Measurements from ENCODE around the gene NR4A1. TPM values are rescaled to one million over a fixed set of nuclear protein-coding genes. Genes with fewer than 3 reads are reported as not detected.

The NR4A1 gene
- polyA plus RNA-seq, 1 donor from 2014 or later: 3.4 TPM

- Histone ChIP-seq H3K79me2 (replicated peaks; ENCODE audit: insufficient read depth, low read length) (no peaks in the 10 kb centered on the region), H3K27me3 (ENCODE audit: insufficient read depth, low read depth, low read length) (no peaks in the 10 kb centered on the region), H3K4me2 (ENCODE audit: low read length) (no peak overlapping the region), H3K27ac (ENCODE audit: low read length) (no peak overlapping the region), H3K36me3 (ENCODE audit: insufficient read depth, low read length) (no peaks in the 10 kb centered on the region), H3F3A (ENCODE audit: insufficient read depth, low read length, poor library complexity, severe bottlenecking) (no peaks in the 10 kb centered on the region), H3K9ac (ENCODE audit: low read length) (no peak overlapping the region), H4K20me1 (ENCODE audit: insufficient read depth) (no peaks in the 10 kb centered on the region), H3K4me3 (ENCODE audit: low read length) (no peak overlapping the region), H2AFZ (ENCODE audit: low read depth, low read length) (no peak overlapping the region), H3K9me2 (ENCODE audit: insufficient read depth, low read length) (no peaks in the 10 kb centered on the region), H3K9me3 (ENCODE audit: low read length) (no peaks in the 10 kb centered on the region)
- TF ChIP-seq EP300 (conservative IDR thresholded peaks at IDR 0.05; ENCODE audit: poor library complexity, severe bottlenecking) (no peak), MXI1 (conservative IDR thresholded peaks at IDR 0.05; ENCODE audit: poor library complexity, severe bottlenecking) (no peak), SMC3 (conservative IDR thresholded peaks at IDR 0.05; ENCODE audit: poor library complexity) (no peak), TAF1 (IDR thresholded peaks at IDR 0.05; ENCODE audit: low read depth) (no peak), POLR2AphosphoS5 (IDR thresholded peaks at IDR 0.05) (no peak), REST (IDR thresholded peaks at IDR 0.05; ENCODE audit: borderline replicate concordance) (no peak), EZH2 (IDR thresholded peaks at IDR 0.05; ENCODE audit: borderline replicate concordance, insufficient read depth, low read length, poor library complexity, severe bottlenecking) (no peak), RAD21 (conservative IDR thresholded peaks at IDR 0.05) (no peak)
- TF ChIP-seq, protein P1, sequence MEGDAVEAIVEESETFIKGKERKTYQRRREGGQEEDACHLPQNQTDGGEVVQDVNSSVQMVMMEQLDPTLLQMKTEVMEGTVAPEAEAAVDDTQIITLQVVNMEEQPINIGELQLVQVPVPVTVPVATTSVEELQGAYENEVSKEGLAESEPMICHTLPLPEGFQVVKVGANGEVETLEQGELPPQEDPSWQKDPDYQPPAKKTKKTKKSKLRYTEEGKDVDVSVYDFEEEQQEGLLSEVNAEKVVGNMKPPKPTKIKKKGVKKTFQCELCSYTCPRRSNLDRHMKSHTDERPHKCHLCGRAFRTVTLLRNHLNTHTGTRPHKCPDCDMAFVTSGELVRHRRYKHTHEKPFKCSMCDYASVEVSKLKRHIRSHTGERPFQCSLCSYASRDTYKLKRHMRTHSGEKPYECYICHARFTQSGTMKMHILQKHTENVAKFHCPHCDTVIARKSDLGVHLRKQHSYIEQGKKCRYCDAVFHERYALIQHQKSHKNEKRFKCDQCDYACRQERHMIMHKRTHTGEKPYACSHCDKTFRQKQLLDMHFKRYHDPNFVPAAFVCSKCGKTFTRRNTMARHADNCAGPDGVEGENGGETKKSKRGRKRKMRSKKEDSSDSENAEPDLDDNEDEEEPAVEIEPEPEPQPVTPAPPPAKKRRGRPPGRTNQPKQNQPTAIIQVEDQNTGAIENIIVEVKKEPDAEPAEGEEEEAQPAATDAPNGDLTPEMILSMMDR (IDR thresholded peaks at IDR 0.05; ENCODE audit: poor library complexity, severe bottlenecking): no peak
Measured at GRCh38 chr12:52056801-52057637, 5.8 kb downstream of the NR4A1 start.

DNA sequence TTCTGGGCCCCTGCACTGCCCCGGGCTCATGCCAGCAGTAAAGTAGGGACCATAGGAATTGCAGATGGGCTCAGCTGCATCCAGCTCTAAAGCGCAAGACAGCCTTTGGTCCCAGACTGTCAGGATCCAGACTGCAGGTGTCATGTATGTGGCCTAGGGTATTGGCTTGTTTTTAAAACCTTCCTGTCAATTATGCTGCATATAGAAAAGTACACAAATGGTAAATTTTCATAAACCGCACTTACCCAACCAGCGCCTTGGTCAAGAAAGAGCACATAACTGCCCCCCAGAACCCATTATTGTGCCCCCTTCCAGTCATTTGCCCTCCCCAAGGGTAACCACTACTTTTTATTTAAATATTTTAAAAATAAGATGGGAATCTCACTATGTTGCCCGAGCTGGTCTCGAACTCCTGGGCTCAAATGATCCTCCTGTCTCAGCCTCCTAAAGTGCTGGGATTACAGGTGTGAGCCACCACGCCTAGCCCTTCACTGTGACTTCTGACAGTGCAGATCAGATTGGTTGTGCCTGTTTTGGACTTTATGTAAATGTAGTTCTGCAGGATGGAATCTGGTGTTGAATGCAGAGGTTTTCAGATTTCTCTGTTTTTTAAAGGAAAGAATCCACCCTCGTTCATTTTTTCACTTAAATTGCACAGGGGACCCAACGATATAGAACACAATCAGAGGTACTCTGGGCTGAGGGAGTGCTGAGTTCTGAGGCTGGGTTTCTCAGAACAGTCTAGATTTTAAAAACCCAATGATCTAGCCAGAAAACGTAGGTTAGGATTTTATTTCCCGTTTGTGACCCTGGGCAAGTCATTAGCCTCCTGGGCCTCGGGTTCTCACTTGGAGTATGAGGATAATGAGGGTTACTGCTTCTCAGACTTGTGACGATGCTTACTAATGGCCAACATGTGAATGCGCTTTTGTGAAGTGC lies 6.7 kb downstream of the NR4A1 start:
- no peaks in the 10 kb centered on the region for H3K79me2 ChIP-seq (replicated peaks; ENCODE audit: insufficient read depth, low read length)
- no peak overlapping the region for H3K9ac ChIP-seq (ENCODE audit: low read length)
- H3K36me3 ChIP-seq (ENCODE audit: insufficient read depth, low read length): no peaks in the 10 kb centered on the region
- H3F3A ChIP-seq (ENCODE audit: insufficient read depth, low read length, poor library complexity, severe bottlenecking): no peaks in the 10 kb centered on the region
- H3K9me3 ChIP-seq (ENCODE audit: low read length): no peaks in the 10 kb centered on the region
- no peak for TF ChIP-seq TAF1 (IDR thresholded peaks at IDR 0.05; ENCODE audit: low read depth)
- no peak for TF ChIP-seq REST (IDR thresholded peaks at IDR 0.05; ENCODE audit: borderline replicate concordance)
- no peak for TF ChIP-seq MXI1 (conservative IDR thresholded peaks at IDR 0.05; ENCODE audit: poor library complexity, severe bottlenecking)
- TF ChIP-seq POLR2AphosphoS5 (IDR thresholded peaks at IDR 0.05): no peak
- TF ChIP-seq, protein P1 (IDR thresholded peaks at IDR 0.05; ENCODE audit: poor library complexity, severe bottlenecking): no peak
- no peak for TF ChIP-seq EZH2 (IDR thresholded peaks at IDR 0.05; ENCODE audit: borderline replicate concordance, insufficient read depth, low read length, poor library complexity, severe bottlenecking)
- H3K27me3 ChIP-seq (ENCODE audit: insufficient read depth, low read depth, low read length): no peaks in the 10 kb centered on the region
- no peak overlapping the region for H3K4me2 ChIP-seq (ENCODE audit: low read length)
- H4K20me1 ChIP-seq (ENCODE audit: insufficient read depth): no peaks in the 10 kb centered on the region
- no peak overlapping the region for H2AFZ ChIP-seq (ENCODE audit: low read depth, low read length)
- H3K9me2 ChIP-seq (ENCODE audit: insufficient read depth, low read length): no peaks in the 10 kb centered on the region
- H3K4me3 ChIP-seq (ENCODE audit: low read length): no peak overlapping the region
- H3K27ac ChIP-seq (ENCODE audit: low read length): peak overlapping the region; percentile 57

All from neural cell (in vitro differentiated cells).